Type B pancreatic cell (in vitro differentiated cells): ENCODE data around the gene BUD13. TPM values are rescaled to one million over a fixed set of nuclear protein-coding genes. Genes with fewer than 3 reads are reported as not detected.

Experiments used
- DNase-seq: peaks from one replicate; pipeline ENCODE4 v3.0.0; 2021; ENCODE audit warnings: mixed read lengths; ENCODE audit not compliant: unreplicated experiment; ENCODE audit errors: extremely low spot score
- H3K27ac Mint-ChIP-seq: 2 replicates; pipeline ENCODE4 v1.8.0; 2021; ENCODE audit warnings: mild to moderate bottlenecking, mixed read lengths
- H3K27me3 Mint-ChIP-seq: 2 replicates; pipeline ENCODE4 v1.8.0; 2021; ENCODE audit warnings: mixed read lengths
- H3K36me3 Mint-ChIP-seq: 2 replicates; pipeline ENCODE4 v1.8.0; 2021; ENCODE audit warnings: mixed read lengths
- H3K4me1 Mint-ChIP-seq: one replicate; pipeline ENCODE4 v1.8.0; 2021; ENCODE audit warnings: mixed read lengths; ENCODE audit not compliant: unreplicated experiment
- H3K4me3 Mint-ChIP-seq: 2 replicates; pipeline ENCODE4 v1.8.0; 2021; ENCODE audit warnings: mild to moderate bottlenecking, mixed read lengths
- H3K9me3 Mint-ChIP-seq: 2 replicates; pipeline ENCODE4 v1.8.0; 2021; ENCODE audit warnings: mixed read lengths
- CTCF ChIP-seq: fragments of 200-600 bp; sonication (generic); conservative IDR thresholded peaks from 2 replicates; pipeline ENCODE4 v1.5.0; 2021; ENCODE audit warnings: antibody characterized with exemption, mild to moderate bottlenecking
- total RNA-seq: library from RNA; stranded (reverse); gene quantifications from 2 replicates; pipeline ENCODE4 v1.2.1, GENCODE V29; 2021; ENCODE audit warnings: low replicate concordance

The BUD13 gene
- total RNA-seq, 1 donor from 2014 or later: 23.8 TPM

GRCh38 chr11:116700586-116701220, 72.1 kb downstream of the BUD13 start:
- Mint-ChIP-seq H3K27ac (no peak overlapping the region), H3K4me3 (no peak overlapping the region), H3K27me3 (peaks cover 4% of the 10 kb centered on the region), H3K4me1 (peaks cover 15% of the 10 kb centered on the region), H3K9me3 (no peaks in the 10 kb centered on the region), H3K36me3 (no peaks in the 10 kb centered on the region)
- peak; percentile 25 for DNase-seq
- no peak for TF ChIP-seq CTCF

Other genes with a start within 250 kb of the BUD13 start
- gene ZPR1, start 15.0 kb upstream of the BUD13 start, total RNA-seq: 41.2 and 57.0 TPM in 2 replicates
- gene APOA5, start 18.9 kb upstream of the BUD13 start, total RNA-seq: 0.95 TPM in 1 of 2 replicates, not detected in the other
- 21.7 and 88.5 TPM in 2 replicates for gene APOA4, start 50.3 kb upstream of the BUD13 start, total RNA-seq
- gene APOC3, start 56.9 kb upstream of the BUD13 start, total RNA-seq: 21.6 and 54.4 TPM in 2 replicates
- gene APOA1, start 64.6 kb upstream of the BUD13 start, total RNA-seq: 116 and 626 TPM in 2 replicates